ENCODE results near the gene DDIT4. TPM values are rescaled to one million over a fixed set of nuclear protein-coding genes. Genes with fewer than 3 reads are reported as not detected.

The DDIT4 gene
- total and polyA plus RNA-seq, 9 of the 15 experiments (the other 6 are each of a cell fraction or from before 2014, with no cell fraction given) = 8.2 to 675 (median 159) TPM

DNA sequence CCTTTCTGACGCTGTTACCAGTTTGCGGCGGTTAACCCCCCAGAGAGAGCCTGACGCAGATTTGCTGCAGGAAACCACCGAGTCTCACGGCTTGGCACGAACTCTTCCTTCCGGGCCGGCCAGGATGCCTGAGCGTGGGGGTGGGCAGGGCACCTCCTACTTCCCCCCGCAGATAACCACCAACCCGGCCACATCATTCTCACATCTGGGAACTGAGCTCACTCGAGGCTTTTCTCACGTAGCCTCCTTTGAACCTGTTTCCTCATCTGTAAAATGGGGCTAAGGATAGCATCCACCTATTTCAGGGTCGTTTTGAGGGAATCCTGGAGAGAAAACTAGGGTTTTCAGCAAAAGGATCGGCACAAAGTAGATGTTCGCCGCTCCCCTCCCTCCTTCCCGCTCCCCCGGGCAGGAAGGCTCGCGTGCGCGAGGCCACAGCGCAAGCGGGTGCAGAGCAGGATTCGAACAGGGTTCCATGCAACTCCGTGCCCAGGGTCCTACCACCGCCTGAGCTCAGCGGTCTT, 23.6 kb downstream of the DDIT4 start (continued):
- TF ChIP-seq, protein P1, sequence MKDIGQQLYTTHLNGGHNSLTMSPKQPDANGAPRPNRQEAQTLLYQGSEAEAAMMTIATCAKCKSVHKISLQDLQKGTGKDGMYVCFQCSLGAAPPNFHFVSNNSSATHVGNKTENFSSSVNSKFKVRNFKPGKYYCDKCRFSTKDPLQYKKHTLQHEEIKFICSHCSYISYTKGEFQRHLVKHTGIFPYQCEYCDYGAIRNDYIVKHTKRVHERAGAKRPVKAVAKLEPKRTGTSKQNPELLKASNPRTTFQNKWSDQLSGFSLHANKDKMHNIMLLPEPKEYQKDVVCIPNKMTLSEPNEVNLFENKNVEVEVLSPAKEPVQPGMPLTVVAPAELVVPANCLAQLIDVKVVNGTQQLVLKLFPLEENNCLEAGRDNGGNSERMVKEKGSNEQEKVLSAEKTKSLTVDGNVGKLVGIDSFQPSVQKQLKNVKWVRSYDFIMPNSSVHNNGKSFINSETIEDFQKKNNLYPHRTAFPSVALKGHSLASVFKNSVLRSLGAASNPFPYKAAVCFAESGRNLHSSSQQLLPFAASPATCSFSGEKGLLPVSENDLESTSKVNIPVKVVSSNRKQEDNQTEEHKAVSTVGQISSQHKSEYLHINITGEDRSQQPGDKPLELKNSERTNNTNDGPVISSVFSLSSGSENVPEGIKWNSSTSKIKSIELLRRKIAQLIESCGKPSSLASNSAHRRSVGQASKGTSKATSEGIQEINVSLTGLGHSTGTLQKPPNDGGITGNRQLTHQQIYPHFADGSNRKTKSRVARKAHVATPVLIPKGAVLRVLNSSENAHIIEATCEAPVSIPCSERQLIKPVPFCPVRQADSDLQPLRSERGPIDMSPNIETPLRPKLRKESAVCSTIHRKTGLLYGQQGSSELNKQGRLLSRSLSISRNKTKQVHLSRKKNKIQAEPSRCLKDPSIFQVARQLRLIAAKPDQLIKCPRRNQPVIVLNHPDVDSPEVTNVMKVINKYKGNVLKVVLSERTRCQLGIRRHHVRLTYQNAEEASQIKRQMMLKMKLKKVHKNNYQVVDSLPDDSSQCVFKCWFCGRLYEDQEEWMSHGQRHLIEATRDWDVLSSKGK (CRISPR knock-in tag; IDR thresholded peaks at IDR 0.05) = no peak; the same call in 1 of the 2 replicates
- TF ChIP-seq, protein P2, sequence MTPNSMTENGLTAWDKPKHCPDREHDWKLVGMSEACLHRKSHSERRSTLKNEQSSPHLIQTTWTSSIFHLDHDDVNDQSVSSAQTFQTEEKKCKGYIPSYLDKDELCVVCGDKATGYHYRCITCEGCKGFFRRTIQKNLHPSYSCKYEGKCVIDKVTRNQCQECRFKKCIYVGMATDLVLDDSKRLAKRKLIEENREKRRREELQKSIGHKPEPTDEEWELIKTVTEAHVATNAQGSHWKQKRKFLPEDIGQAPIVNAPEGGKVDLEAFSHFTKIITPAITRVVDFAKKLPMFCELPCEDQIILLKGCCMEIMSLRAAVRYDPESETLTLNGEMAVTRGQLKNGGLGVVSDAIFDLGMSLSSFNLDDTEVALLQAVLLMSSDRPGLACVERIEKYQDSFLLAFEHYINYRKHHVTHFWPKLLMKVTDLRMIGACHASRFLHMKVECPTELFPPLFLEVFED (CRISPR knock-in tag; conservative IDR thresholded peaks at IDR 0.05) = peak; percentile 67
- peak; percentile 49 for TF ChIP-seq CXXC5 (CRISPR knock-in tag; IDR thresholded peaks at IDR 0.05)
- TF ChIP-seq CREM (IDR thresholded peaks at IDR 0.05; ENCODE audit: low read depth) = peak; percentile 78
- TF ChIP-seq, protein P3, sequence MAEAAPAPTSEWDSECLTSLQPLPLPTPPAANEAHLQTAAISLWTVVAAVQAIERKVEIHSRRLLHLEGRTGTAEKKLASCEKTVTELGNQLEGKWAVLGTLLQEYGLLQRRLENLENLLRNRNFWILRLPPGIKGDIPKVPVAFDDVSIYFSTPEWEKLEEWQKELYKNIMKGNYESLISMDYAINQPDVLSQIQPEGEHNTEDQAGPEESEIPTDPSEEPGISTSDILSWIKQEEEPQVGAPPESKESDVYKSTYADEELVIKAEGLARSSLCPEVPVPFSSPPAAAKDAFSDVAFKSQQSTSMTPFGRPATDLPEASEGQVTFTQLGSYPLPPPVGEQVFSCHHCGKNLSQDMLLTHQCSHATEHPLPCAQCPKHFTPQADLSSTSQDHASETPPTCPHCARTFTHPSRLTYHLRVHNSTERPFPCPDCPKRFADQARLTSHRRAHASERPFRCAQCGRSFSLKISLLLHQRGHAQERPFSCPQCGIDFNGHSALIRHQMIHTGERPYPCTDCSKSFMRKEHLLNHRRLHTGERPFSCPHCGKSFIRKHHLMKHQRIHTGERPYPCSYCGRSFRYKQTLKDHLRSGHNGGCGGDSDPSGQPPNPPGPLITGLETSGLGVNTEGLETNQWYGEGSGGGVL (CRISPR knock-in tag; IDR thresholded peaks at IDR 0.05) = no peak
- peak in 1 of 2 experiments; percentile 70; a peak in 2 of 4 replicates for TF ChIP-seq HDAC1 (IDR thresholded peaks at IDR 0.05)
- TF ChIP-seq ETS2 (tag; IDR thresholded peaks at IDR 0.05; ENCODE audit: borderline replicate concordance, poor library complexity, severe bottlenecking) = no peak
- no peak for TF ChIP-seq ZBTB8A (IDR thresholded peaks at IDR 0.05; ENCODE audit: partially characterized antibody)
- no peak for TF ChIP-seq XRCC4 (IDR thresholded peaks at IDR 0.05; ENCODE audit: extremely low read depth, insufficient read depth, insufficient read length)
- TF ChIP-seq, protein P4, sequence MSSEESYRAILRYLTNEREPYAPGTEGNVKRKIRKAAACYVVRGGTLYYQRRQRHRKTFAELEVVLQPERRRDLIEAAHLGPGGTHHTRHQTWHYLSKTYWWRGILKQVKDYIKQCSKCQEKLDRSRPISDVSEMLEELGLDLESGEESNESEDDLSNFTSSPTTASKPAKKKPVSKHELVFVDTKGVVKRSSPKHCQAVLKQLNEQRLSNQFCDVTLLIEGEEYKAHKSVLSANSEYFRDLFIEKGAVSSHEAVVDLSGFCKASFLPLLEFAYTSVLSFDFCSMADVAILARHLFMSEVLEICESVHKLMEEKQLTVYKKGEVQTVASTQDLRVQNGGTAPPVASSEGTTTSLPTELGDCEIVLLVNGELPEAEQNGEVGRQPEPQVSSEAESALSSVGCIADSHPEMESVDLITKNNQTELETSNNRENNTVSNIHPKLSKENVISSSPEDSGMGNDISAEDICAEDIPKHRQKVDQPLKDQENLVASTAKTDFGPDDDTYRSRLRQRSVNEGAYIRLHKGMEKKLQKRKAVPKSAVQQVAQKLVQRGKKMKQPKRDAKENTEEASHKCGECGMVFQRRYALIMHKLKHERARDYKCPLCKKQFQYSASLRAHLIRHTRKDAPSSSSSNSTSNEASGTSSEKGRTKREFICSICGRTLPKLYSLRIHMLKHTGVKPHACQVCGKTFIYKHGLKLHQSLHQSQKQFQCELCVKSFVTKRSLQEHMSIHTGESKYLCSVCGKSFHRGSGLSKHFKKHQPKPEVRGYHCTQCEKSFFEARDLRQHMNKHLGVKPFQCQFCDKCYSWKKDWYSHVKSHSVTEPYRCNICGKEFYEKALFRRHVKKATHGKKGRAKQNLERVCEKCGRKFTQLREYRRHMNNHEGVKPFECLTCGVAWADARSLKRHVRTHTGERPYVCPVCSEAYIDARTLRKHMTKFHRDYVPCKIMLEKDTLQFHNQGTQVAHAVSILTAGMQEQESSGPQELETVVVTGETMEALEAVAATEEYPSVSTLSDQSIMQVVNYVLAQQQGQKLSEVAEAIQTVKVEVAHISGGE (CRISPR knock-in tag; IDR thresholded peaks at IDR 0.05) = 0 out of 6 replicates have a peak, but pooled peaks of 1 of the 3 experiments have one; percentile 18
- TF ChIP-seq, protein P5, sequence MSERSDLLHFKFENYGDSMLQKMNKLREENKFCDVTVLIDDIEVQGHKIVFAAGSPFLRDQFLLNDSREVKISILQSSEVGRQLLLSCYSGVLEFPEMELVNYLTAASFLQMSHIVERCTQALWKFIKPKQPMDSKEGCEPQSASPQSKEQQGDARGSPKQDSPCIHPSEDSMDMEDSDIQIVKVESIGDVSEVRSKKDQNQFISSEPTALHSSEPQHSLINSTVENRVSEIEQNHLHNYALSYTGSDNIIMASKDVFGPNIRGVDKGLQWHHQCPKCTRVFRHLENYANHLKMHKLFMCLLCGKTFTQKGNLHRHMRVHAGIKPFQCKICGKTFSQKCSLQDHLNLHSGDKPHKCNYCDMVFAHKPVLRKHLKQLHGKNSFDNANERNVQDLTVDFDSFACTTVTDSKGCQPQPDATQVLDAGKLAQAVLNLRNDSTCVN (CRISPR knock-in tag; IDR thresholded peaks at IDR 0.05) = 0 out of 2 replicates have a peak, but pooled peaks have one; percentile 84
- no peak for TF ChIP-seq TAF1 (IDR thresholded peaks at IDR 0.05; ENCODE audit: control insufficient read depth, extremely low read depth, insufficient read depth, low read length, severe bottlenecking)
- no peak for TF ChIP-seq DIDO1 (tag; IDR thresholded peaks at IDR 0.05; ENCODE audit: low read depth)
- no peak for TF ChIP-seq DNMT1 (IDR thresholded peaks at IDR 0.05)
